NCI-H2227 treated with DMSO at 0.1 percent for 48 hours (cell line): Measurements from ENCODE around the gene HOMER2.

Source experiments
- DNase-seq: peaks from one replicate; lab custom pipeline; 2025; lab: John Stamatoyannopoulos, UW

HOMER2 gene

GRCh38 chr15:82930461-82930860 is 22.1 kb downstream of the HOMER2 start:
- no peak for DNase-seq

GRCh38 chr15:82928711-82929110 is 23.8 kb downstream of the HOMER2 start:
- no peak for DNase-seq

DNA sequence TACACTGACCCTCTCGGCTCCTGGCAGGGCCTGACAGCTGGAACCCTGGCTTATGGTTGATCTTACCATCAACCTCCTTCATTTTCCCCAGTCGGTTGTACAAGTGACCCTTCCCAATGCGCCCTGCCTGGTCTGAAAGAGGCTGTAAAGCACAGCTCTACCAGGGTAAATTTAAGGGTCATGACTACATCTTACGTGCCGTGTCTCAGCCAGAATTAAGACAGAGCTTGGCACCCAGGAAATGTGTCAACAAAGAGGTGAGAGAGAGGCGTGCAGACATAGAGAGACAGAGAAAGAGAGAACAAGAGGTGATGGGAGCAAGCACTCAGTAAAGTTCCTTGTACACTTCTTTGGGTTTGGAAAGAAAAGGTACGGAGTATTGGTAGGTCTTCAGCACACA is 28.8 kb downstream of the HOMER2 start:
- no peak for DNase-seq

DNA sequence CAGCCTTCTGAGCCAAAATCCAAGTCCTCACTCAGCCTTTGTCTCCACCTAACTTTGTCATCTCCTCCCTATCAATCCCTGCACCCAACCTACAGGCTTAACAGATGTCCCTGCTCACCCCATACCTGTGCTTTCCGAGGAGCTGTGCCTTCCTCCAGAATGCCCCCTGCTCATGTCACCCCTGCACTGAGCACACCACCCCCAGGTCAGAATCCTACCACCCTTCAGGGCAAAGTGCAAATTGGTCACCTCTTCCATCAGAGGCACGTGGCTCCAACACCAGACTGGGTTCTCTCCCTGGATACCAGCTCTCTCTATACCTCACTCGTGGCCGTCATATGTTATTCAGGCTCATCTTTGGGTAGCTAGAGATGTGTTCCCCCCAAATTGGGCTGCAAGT is 29.8 kb downstream of the HOMER2 start:
- no peak for DNase-seq

GRCh38 chr15:82921939-82922338 is 30.6 kb downstream of the HOMER2 start:
- no peak for DNase-seq

DNA sequence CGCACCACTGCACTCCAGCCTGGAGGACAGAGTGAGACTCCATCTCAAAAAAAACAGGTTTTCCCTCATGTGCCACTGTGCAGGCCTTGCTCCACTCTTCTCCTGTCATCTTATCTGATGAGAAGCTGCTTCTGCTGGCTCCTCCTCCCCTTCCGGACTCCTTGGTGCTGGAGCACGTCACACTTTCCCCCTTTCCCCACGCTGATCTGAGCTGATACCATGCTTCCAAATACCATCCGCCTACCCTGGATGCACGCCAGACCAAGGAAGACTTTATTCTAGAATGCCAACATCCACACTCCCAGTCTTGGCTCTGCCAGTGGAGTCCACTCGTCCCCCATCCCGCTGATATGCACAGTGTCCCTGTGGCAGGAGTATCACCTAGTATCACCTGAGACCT is 31.3 kb downstream of the HOMER2 start:
- DNase-seq, result no peak

DNA sequence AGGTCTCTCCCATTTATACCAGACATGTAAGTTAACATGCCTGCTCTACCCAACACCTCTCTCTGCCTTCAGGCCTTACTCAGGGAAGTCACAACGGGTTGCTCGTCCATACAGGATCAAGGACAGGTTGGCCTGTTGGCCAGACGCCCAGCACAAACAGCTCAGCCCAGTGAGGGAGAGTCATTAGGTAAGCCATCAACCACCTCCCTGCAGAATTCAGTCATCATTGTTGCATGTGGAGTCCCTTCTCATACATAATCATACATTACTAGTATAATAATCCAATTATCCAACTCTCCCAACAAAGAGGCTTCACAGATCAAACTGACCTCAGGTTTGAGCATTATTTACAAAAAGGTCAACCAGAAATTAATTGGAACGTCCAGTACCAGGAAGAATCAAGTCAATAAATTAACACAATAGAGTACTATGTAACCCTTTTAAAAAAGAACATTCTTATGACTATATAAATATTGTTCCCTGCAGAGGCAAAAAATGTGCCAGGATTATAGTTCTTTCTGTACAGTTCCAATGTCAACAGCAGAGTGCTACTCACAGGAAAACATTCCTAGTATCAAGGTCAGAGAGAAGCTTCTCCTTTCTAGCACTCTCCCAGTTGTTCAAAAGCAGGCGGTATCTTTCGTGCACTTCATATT is 33.2 kb downstream of the HOMER2 start:
- DNase-seq, result peak; percentile 34

DNA sequence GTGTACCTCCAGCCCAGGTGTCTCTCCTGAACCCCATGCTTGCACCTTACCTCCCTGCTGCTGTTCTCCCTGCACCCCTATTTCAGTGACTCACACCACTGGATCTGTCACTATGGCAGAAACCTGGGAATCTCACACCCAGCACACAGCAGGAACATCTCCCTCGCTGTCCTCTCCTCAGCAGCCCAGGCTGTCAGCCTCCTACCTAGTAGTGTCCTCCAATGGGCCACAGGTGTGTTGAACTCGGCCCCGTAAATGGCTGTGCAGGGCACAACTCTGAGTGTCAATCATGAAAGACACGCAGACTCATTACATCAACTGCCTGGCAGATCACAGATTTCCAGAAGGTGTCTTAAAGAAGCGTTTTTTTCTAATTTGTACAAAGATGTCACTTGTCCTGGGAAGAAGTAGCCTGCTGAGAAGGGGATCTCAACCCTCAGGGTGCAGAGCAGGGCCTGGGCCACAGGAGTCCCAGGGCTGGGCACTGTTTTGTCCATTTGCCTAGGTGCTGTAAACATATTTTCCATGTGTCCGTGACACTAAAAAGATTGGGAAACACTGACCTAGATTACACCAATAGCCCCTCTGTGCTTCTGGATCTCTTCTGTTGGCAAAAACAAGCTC is 33.8 kb downstream of the HOMER2 start:
- DNase-seq, result no peak

DNA sequence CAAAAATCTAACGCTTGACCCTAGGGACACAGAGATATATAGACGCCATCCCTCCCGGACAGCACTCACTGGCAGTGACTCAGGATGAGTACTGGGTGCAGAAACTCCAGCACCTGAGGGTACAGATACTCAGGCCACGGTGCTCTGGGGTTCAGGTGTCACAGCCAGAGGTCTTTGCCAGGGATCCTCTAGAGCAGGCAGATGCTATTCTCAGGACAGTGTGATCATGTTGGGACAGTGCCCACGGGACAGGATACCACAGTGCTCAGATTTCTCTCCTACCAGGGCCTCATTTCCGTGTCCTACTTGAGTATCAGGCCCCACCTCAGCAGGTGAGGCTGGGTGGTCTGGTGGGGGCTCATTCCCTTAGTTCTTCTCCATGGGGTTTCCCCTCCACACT is 34.4 kb downstream of the HOMER2 start:
- no peak for DNase-seq

- no peak for DNase-seq
Measured at GRCh38 chr15:82917249-82917648, 35.3 kb downstream of the HOMER2 start.

GRCh38 chr15:82916161-82916952 is 36.2 kb downstream of the HOMER2 start:
- no peak for DNase-seq

- DNase-seq, result no peak
Measured at GRCh38 chr15:82914396-82914795, 38.1 kb downstream of the HOMER2 start.

DNA sequence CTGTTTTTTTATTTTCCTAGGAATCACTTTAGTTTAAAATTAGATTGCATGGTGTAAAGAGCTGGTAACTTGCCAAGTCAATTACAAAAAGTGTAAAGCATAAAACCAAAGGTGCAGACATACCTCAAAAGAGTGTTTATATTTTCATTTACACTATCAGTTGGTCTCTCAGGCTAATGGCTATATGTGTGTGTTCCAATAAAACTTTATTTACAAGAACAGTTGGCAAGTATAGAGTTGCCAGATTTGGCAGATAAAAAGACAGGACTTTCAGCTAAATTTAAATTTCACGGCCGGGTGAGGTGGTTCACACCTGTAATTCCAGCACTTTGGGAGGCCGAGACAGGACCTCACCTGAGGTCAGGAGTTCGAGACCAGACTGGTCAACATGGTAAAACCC is 41.1 kb downstream of the HOMER2 start:
- DNase-seq, result no peak

- no peak for DNase-seq
Measured at GRCh38 chr15:82910721-82911120, 41.8 kb downstream of the HOMER2 start.

- no peak for DNase-seq
Measured at GRCh38 chr15:82909080-82909815, 43.3 kb downstream of the HOMER2 start.

- DNase-seq, result no peak
Measured at GRCh38 chr15:82907350-82907749, 45.2 kb downstream of the HOMER2 start.

- no peak for DNase-seq
Measured at GRCh38 chr15:82904574-82904973, 47.9 kb downstream of the HOMER2 start.

DNA sequence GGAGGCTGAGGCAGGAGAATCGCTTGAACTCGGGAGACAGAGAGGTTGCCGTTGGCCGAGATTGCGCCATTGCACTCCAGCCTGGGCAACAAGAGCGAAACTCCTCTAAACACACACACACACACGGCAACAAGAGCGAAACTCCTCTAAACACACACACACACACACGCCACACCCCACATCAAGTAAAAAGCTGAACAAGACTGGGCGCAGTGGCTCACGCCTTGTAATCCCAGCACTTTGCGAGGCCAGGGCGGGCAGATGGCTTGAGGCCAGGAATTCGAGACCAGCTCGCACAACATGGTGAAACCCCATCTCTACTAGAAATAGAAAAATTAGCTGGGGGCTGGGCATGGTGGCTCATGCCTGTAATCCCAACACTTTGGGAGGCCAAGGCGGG is 49.0 kb downstream of the HOMER2 start:
- no peak for DNase-seq

DNA sequence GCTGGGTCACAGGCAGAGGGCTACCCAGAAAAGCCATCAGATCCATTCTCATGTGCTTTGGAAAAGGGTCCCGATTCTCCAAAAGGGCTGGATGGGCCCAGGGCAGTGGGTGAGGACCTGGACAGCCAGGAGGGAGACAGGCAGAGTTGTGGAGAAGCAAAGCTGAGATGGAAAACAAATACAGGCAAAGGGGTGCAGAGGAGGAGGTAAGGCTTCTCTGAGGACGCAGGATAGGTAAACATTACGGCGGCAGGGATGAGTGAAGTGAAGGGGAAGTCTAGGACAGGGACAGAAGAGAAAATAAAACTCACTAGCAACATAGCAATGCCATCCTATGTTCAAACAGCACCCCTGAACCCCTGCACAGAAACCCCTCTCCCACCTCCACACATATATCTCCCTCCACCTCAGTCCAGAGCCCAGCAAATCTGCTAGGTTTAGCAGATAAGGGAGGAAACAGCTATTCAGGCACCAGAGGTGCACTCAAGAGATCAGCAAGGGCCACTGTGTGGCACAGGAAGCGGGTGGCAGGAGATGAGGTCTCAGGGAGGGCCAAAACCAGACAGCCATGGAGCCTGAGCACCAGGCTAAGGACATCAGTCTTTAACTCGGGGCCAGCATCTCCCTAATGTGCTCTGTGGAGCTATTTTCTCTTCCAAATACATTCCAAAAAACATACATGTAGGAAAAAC is 51.3 kb downstream of the HOMER2 start:
- DNase-seq, result no peak

DNA sequence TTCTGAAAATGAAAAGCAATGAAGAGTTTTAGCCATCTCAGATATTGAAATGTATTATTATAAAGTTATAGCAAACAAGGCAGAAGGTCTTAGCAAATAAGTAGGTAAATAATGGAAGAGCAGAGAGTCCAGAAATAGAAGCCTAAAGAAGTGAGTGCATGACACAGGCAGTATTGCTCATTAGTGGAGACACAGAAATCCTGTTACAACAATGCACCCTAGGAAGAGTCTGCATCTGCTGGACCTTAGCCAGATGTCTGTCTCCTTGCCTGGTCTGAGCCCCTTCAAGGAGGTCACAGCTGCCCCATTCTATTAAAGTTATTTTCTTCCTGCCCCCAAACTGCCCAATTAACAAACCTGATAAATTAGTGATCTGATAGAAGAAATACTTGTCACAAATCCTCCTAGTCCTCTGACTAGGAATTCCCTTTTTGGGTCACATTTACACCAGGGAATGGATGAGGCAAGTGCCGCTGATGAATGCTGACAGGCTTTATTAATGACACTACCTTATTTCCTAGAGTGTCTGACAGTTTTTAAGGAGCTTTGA is 51.9 kb downstream of the HOMER2 start:
- DNase-seq, result no peak

DNA sequence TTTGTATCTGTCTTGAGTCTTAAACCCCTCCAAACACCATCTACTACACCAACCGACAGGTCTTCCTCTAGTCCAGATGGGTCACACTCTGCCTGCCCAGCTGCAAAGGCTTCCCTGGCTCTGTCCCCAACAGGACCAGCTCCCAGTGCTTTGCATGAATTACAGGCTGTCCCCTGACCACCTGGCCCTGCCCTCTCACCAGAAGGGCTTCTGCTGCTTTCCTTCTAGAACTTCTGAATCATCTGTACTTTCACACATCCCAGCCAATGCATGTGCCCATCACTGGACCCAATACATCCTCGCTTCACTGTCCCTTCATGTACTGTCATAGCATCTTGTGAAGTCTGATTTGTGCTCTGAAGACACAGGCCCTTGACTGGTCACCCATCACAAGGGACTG is 53.6 kb downstream of the HOMER2 start:
- DNase-seq, result no peak

- DNase-seq, result no peak
Measured at GRCh38 chr15:82895983-82896382, 56.5 kb downstream of the HOMER2 start.
